Measurements from ENCODE around the gene AAMP. TPM values are rescaled to one million over a fixed set of nuclear protein-coding genes. Genes with fewer than 3 reads are reported as not detected.

AAMP gene, protein sequence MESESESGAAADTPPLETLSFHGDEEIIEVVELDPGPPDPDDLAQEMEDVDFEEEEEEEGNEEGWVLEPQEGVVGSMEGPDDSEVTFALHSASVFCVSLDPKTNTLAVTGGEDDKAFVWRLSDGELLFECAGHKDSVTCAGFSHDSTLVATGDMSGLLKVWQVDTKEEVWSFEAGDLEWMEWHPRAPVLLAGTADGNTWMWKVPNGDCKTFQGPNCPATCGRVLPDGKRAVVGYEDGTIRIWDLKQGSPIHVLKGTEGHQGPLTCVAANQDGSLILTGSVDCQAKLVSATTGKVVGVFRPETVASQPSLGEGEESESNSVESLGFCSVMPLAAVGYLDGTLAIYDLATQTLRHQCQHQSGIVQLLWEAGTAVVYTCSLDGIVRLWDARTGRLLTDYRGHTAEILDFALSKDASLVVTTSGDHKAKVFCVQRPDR
- 225 and 233 TPM in 2 replicates for total RNA-seq (2014; rRNA removed; shearing (Covaris generic))

DNA sequence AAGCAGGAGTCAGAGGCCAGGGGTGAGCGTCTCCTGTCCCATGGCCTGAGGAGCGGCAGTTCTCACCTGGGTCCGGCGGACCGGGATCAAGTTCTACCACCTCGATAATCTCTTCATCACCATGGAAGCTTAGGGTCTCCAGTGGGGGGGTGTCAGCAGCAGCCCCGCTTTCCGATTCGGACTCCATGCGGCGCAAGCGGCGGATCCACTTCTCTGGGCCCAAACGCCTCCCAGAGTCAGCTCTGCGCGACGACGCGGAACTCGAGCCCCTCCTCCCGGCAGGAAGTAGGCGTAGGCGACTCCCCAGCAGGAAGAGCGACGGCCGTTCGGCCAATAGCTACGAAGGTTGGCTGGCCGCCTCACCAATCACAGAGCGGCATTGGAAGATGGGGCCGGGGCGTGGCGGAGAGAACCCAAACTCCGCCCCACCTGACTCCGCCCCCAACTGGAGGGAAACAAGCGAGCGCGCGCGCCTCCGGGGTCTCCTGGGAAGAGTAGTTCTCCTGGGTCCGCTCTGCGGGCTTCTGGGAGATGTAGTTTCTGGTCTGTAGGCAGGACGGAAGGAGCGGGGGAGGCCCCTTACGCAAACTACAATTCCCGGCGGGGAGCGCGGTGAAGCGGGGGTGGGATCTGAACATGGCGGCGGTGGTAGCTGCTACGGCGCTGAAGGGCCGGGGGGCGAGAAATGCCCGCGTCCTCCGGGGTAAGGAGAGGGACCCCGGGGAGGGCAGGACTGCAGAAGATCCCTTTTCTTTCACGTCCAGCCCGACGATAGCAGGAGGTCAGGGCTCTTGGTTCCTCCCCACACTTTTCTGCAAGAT is at the start of gene AAMP, which contains the start of gene PNKD:
TSS of gene AAMP (minus strand) at position 238 of the 821 bp plus-strand sequence. CDS start at position 187, 51 bp downstream.
TSS of gene PNKD (plus strand) at position 620 of the 821 bp plus-strand sequence. CDS start at position 637, 17 bp downstream.

DNA sequence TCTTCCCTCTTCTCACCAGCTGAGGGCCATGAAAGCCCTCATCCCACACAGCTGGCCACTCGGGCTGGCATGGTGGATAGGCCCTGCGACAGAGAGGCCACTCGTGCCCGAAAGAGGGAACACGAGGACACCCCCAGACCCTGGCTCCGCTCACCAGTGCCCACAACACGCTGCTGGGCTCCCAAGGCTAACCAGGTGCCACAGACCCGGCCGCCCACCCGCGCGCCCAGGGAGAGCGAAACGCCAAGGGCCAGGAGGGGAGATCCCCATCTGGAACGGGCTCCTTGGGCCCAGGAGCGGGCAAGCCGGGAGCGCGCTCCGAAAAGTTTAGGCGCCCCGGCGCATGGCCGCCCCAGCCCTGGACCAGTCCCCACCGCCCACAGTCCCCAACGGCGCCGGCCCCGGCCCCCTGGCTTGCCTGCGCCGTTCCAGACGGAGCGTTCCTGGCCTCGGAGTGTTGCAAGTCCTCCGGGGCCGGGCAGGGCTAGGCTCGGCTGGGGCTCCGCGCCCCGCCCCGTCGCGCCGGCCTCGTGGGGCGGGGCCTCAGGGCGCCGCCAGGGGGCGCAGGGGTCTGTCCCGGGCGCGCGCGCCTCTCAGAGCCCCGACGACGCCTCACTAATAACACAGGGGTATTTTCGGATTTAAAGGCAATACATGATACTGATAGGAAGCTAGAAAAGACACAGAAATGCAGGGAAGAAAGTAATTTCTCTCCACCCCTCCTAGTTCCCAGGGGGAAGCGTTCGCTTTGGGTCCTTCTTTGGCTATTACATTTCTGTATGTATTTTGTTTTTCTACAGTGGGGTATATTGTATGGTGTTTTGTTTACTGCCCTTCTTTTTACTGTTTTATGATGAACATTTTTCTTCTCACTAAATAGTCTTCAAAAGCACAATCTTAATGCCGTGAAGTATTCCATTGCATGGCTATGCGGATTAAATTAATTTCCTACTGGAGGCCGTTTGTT is 22.4 kb upstream of the AAMP start, which contains the start of gene TMBIM1:
TSS of gene TMBIM1 (minus strand) at position 456 of the 967 bp plus-strand sequence. CDS start 10,362 bp downstream, outside the sequence.

DNA sequence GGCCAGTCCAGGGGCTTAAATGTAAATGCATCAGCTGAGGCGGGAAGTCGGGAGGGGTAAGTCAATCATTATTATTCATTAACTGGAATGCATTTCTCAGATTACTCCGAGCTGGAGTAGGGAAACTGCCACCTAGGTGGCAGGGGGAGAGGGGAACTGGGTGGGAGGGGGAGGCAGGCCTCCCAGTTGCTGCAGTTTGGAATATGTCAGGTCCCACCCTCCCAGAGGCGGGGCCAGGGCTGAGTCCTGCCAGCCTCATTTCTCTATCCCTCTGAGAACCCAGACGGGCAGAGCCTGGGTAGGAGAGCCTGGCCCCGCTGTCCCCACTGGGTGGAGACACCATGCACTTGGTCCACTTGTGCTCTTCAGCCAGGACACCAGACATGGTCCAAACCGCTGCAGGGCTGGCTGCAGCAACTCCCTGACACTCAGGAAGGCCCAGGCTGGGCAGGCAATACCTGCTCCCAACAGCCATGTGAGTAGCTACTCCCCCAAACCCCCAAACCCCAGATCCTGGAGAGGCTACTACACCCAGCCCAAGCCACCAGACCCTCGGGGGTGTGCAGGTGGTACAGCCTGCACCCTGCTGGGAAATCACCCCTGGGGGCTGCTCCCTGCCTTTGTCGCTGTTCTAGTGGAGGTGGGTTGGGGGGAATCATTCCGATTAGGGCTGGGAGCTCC is 9.1 kb downstream of the AAMP start, which contains the start of gene GPBAR1:
TSS of gene GPBAR1 (plus strand) at position 274 of the 681 bp plus-strand sequence. CDS start 1,710 bp downstream, outside the sequence.

DNA sequence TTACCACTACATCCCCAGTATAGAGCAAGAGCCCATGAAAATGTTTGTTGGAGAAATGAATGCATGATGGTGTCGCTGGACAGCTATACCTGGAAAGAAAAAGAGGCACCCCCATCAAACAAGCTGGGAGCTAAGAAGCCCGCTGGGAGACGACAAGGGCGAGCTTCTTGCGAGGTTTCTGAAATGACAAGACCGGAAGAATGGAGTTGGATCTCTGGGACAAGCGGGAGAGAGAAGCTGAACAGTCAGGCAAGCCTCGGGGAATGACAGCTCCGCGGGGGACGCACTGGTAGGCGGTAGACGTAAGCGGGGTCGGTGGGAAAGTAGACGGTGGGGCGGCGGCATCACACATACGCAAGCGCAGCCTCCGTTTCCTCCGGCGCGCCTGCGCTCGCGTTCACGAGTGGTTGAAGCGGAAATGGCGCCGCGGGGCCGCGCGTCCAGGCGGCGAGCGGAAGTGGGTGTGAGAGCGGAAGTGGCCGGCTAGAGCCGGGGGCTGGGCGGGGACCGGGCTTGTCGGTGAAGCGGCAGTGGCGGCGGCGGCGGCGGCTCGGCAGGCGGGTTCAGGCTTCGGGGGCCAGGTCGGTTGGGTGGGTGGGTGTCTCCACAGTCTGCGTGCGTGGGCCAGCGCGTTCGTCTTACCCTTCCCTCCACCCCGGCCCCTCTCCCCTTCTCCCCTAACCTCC is 53.1 kb downstream of the AAMP start, which contains the start of gene ARPC2:
TSS of gene ARPC2 (plus strand) at position 516 of the 686 bp plus-strand sequence. CDS start 282 bp downstream, outside the sequence.

Other genes starting within 250 kb of the AAMP start
- not detected in 2 replicates for gene RUFY4, start 200.9 kb downstream of the AAMP start, total RNA-seq (2014; rRNA removed; shearing (Covaris generic))
- not detected in 2 replicates for gene CXCR2, start 144.1 kb downstream of the AAMP start, total RNA-seq (2014; rRNA removed; shearing (Covaris generic))
- gene CXCR1, start 103.2 kb downstream of the AAMP start, total RNA-seq (2014; rRNA removed; shearing (Covaris generic)): not detected in 2 replicates
- 161 and 180 TPM in 2 replicates for gene ARPC2, start 52.9 kb downstream of the AAMP start, total RNA-seq (2014; rRNA removed; shearing (Covaris generic))
- gene GPBAR1, start 9.1 kb downstream of the AAMP start, total RNA-seq (2014; rRNA removed; shearing (Covaris generic)): 0.21 TPM in 1 of 2 replicates, not detected in the other
- 43.8 and 52.9 TPM in 2 replicates for gene PNKD, start 382 bp upstream of the AAMP start, total RNA-seq (2014; rRNA removed; shearing (Covaris generic))
- 30.9 and 33.7 TPM in 2 replicates for gene TMBIM1, start 22.4 kb upstream of the AAMP start, total RNA-seq (2014; rRNA removed; shearing (Covaris generic))
- gene CATIP, start 86.7 kb upstream of the AAMP start, total RNA-seq (2014; rRNA removed; shearing (Covaris generic)): not detected in 2 replicates
- gene SLC11A1, start 112.1 kb upstream of the AAMP start, total RNA-seq (2014; rRNA removed; shearing (Covaris generic)): 0.16 and 1.7 TPM in 2 replicates
- 36.6 and 41.0 TPM in 2 replicates for gene CTDSP1, start 129.7 kb upstream of the AAMP start, total RNA-seq (2014; rRNA removed; shearing (Covaris generic))
- gene VIL1, start 149.0 kb upstream of the AAMP start, total RNA-seq (2014; rRNA removed; shearing (Covaris generic)): not detected in 2 replicates

All from A375 (cell line).